22Rv1 (cell line): ENCODE data around the gene PTPRG.

Experiments
- ZFX ChIP-seq: fragments of 450-650 bp; IDR thresholded peaks from 2 replicates; pipeline ENCODE4 v1.6.1; 2017; ENCODE audit warnings: antibody characterized with exemption, borderline replicate concordance
- TF ChIP-seq, protein P1 (sequence below): fragments of 450-650 bp; IDR thresholded peaks from 2 replicates; pipeline ENCODE4 v1.5.1; 2017; ENCODE audit warnings: mild to moderate bottlenecking

DNA sequence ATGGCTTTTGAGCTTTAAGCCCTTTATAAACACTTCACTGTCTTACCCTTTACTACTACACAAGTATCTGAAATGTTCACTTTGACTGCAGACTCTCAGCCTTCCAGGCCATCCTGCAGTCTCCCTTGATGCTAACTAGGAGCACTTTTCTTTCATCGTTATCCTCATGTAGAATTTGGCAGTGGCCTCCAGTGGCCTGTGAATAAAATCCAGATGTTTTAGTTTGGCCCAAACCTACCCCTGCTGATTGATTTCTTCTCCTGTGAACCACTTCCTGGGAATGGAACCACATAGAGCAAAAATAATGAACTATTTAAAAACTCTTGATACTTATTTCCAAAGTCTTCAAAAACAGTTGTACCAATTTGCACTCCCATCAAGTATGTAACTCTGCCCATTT is 540.1 kb downstream of the PTPRG start:
- TF ChIP-seq, protein P1, sequence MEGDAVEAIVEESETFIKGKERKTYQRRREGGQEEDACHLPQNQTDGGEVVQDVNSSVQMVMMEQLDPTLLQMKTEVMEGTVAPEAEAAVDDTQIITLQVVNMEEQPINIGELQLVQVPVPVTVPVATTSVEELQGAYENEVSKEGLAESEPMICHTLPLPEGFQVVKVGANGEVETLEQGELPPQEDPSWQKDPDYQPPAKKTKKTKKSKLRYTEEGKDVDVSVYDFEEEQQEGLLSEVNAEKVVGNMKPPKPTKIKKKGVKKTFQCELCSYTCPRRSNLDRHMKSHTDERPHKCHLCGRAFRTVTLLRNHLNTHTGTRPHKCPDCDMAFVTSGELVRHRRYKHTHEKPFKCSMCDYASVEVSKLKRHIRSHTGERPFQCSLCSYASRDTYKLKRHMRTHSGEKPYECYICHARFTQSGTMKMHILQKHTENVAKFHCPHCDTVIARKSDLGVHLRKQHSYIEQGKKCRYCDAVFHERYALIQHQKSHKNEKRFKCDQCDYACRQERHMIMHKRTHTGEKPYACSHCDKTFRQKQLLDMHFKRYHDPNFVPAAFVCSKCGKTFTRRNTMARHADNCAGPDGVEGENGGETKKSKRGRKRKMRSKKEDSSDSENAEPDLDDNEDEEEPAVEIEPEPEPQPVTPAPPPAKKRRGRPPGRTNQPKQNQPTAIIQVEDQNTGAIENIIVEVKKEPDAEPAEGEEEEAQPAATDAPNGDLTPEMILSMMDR, result no peak
- TF ChIP-seq ZFX, result no peak
